ENCODE measurements around the gene HMGCS1. TPM values are rescaled to one million over a fixed set of nuclear protein-coding genes. Genes with fewer than 3 reads are reported as not detected.
A peak's percentile ranks its signal among the peaks of the same experiment; 100 is the strongest.

HMGCS1 gene
- total and polyA plus RNA-seq, 9 of the 15 experiments (the other 6 are each of a cell fraction or from before 2014, with no cell fraction given): 43.7 to 337 (median 111) TPM

DNA sequence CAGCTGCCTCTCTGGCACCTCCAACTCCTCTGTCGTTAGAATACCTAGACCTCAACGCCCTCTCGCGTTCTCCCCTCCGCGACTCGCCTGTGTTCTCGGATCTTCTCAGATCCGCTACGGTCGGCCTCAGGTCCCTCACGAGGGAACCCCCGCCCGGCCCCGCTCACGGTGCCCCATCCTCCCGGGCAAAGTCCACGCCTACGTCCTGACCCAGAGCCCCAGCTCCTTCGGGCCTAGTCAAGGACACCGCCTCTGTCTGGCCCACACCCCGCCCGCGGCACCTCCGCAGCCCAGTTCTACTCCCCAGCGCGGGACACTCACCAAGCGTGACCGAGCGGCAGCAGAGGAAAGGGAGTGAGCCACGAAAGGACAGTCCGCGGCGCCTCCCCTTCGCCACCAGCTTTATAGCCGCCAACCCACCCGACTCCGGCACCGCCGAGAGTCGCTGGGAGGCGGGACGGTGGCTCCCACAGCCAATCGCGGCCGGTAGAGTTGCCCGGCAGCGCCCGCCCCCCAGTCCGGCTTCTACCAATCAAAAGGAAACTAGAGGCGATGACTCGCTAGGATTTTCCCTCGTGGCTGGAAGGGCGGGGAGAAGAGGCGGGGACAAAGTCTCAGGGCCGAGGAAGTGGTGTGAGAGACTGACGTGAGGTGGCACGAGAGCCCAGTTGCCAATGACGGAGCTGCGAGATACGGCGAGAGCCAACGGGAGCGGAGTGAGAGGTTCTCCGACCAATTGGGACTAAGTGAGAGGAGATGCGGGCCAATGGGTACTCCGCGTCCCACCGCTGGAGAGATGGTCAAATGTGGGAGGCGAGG is at the start of gene HMGCS1 (continued):
- TF ChIP-seq, protein P1, sequence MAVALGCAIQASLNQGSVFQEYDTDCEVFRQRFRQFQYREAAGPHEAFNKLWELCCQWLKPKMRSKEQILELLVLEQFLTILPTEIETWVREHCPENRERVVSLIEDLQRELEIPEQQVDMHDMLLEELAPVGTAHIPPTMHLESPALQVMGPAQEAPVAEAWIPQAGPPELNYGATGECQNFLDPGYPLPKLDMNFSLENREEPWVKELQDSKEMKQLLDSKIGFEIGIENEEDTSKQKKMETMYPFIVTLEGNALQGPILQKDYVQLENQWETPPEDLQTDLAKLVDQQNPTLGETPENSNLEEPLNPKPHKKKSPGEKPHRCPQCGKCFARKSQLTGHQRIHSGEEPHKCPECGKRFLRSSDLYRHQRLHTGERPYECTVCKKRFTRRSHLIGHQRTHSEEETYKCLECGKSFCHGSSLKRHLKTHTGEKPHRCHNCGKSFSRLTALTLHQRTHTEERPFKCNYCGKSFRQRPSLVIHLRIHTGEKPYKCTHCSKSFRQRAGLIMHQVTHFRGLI (CRISPR knock-in tag; IDR thresholded peaks at IDR 0.05): no peak
- TF ChIP-seq NUFIP1 (IDR thresholded peaks at IDR 0.05; ENCODE audit: partially characterized antibody) (no peak), FOXJ2 (tag; IDR thresholded peaks at IDR 0.05) (no peak), SREBF1 (IDR thresholded peaks at IDR 0.05; ENCODE audit: borderline replicate concordance, low read depth, low read length) (peak; percentile 99), POLR3A (IDR thresholded peaks at IDR 0.05; ENCODE audit: borderline replicate concordance, extremely low read depth, insufficient read depth, insufficient read length) (no peak), CBFA2T3 (IDR thresholded peaks at IDR 0.05) (no peak; the same call in 1 of the 2 replicates), SIN3B (IDR thresholded peaks at IDR 0.05; ENCODE audit: low read depth) (peak; percentile 45; the same call in 1 of the 2 replicates), CC2D1A (IDR thresholded peaks at IDR 0.05) (peak; percentile 96), RBM25 (IDR thresholded peaks at IDR 0.05; ENCODE audit: low read depth, low read length, severe bottlenecking) (peak; percentile 70), PCBP1 (IDR thresholded peaks at IDR 0.05; ENCODE audit: low read depth, low read length, poor library complexity, severe bottlenecking) (peak; percentile 55), GABPA (tag; conservative IDR thresholded peaks at IDR 0.05; ENCODE audit: low read depth) (peak; percentile 68), ZNF644 (tag; IDR thresholded peaks at IDR 0.05; ENCODE audit: low read depth) (no peak), ZBTB8A (IDR thresholded peaks at IDR 0.05; ENCODE audit: partially characterized antibody) (no peak), TRIM28 (IDR thresholded peaks at IDR 0.05) (no peak)
- TF ChIP-seq, protein P2, sequence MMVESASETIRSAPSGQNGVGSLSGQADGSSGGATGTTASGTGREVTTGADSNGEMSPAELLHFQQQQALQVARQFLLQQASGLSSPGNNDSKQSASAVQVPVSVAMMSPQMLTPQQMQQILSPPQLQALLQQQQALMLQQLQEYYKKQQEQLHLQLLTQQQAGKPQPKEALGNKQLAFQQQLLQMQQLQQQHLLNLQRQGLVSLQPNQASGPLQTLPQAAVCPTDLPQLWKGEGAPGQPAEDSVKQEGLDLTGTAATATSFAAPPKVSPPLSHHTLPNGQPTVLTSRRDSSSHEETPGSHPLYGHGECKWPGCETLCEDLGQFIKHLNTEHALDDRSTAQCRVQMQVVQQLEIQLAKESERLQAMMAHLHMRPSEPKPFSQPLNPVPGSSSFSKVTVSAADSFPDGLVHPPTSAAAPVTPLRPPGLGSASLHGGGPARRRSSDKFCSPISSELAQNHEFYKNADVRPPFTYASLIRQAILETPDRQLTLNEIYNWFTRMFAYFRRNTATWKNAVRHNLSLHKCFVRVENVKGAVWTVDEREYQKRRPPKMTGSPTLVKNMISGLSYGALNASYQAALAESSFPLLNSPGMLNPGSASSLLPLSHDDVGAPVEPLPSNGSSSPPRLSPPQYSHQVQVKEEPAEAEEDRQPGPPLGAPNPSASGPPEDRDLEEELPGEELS (CRISPR knock-in tag; IDR thresholded peaks at IDR 0.05; ENCODE audit: borderline replicate concordance): no peak
- TF ChIP-seq, protein P3, sequence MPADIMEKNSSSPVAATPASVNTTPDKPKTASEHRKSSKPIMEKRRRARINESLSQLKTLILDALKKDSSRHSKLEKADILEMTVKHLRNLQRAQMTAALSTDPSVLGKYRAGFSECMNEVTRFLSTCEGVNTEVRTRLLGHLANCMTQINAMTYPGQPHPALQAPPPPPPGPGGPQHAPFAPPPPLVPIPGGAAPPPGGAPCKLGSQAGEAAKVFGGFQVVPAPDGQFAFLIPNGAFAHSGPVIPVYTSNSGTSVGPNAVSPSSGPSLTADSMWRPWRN (IDR thresholded peaks at IDR 0.05; ENCODE audit: low read depth): peak; percentile 27; the same call in 1 of the 2 replicates
- TF ChIP-seq, protein P4, sequence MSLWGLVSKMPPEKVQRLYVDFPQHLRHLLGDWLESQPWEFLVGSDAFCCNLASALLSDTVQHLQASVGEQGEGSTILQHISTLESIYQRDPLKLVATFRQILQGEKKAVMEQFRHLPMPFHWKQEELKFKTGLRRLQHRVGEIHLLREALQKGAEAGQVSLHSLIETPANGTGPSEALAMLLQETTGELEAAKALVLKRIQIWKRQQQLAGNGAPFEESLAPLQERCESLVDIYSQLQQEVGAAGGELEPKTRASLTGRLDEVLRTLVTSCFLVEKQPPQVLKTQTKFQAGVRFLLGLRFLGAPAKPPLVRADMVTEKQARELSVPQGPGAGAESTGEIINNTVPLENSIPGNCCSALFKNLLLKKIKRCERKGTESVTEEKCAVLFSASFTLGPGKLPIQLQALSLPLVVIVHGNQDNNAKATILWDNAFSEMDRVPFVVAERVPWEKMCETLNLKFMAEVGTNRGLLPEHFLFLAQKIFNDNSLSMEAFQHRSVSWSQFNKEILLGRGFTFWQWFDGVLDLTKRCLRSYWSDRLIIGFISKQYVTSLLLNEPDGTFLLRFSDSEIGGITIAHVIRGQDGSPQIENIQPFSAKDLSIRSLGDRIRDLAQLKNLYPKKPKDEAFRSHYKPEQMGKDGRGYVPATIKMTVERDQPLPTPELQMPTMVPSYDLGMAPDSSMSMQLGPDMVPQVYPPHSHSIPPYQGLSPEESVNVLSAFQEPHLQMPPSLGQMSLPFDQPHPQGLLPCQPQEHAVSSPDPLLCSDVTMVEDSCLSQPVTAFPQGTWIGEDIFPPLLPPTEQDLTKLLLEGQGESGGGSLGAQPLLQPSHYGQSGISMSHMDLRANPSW (CRISPR knock-in tag; IDR thresholded peaks at IDR 0.05): no peak
